HPDE6-E6E7 (cell line): Measurements from ENCODE around the gene DHRS9.
A peak's percentile ranks its signal among the peaks of the same experiment; 100 is the strongest.

Experiments used
- DNase-seq: peaks from one replicate; pipeline ENCODE4 v3.0.0; 2011; ENCODE audit warnings: missing footprints; ENCODE audit errors: extremely low spot score

DHRS9 gene

GRCh38 chr2:169065864-169066517, 3.4 kb upstream of the DHRS9 start:
- no peak for DNase-seq

- no peak for DNase-seq
These were observed 2.5 kb upstream of the DHRS9 start for GRCh38 chr2:169066897-169067296.

GRCh38 chr2:169069833-169070232, 470 bp downstream of the DHRS9 start:
- no peak for DNase-seq

GRCh38 chr2:169071455-169071854, 2.1 kb downstream of the DHRS9 start:
- DNase-seq, result no peak

GRCh38 chr2:169072163-169072925, 3.0 kb downstream of the DHRS9 start:
- no peak for DNase-seq

GRCh38 chr2:169073211-169073962, 4.0 kb downstream of the DHRS9 start:
- no peak for DNase-seq

- no peak for DNase-seq
These were observed 4.8 kb downstream of the DHRS9 start for GRCh38 chr2:169073963-169074751.

- DNase-seq, result no peak
These were observed 8.4 kb downstream of the DHRS9 start for GRCh38 chr2:169077674-169078240.

GRCh38 chr2:169080250-169081069, 11.1 kb downstream of the DHRS9 start:
- no peak for DNase-seq

GRCh38 chr2:169081551-169081950, 12.2 kb downstream of the DHRS9 start:
- DNase-seq, result no peak

- DNase-seq, result no peak
These were observed 13.6 kb downstream of the DHRS9 start for GRCh38 chr2:169082995-169083394.

- DNase-seq, result no peak
These were observed 17.6 kb downstream of the DHRS9 start for GRCh38 chr2:169086893-169087467.

GRCh38 chr2:169087757-169088379, 18.5 kb downstream of the DHRS9 start:
- DNase-seq, result no peak

GRCh38 chr2:169089182-169089581, 19.8 kb downstream of the DHRS9 start:
- no peak for DNase-seq

- no peak for DNase-seq
These were observed 20.9 kb downstream of the DHRS9 start for GRCh38 chr2:169090133-169090820.

GRCh38 chr2:169091256-169091655, 21.9 kb downstream of the DHRS9 start:
- DNase-seq, result no peak

GRCh38 chr2:169091761-169092519, 22.6 kb downstream of the DHRS9 start:
- peak; percentile 73 for DNase-seq

- no peak for DNase-seq
These were observed 24.2 kb downstream of the DHRS9 start for GRCh38 chr2:169093535-169093934.
